ENCODE results near the gene SLC22A24.

DNA sequence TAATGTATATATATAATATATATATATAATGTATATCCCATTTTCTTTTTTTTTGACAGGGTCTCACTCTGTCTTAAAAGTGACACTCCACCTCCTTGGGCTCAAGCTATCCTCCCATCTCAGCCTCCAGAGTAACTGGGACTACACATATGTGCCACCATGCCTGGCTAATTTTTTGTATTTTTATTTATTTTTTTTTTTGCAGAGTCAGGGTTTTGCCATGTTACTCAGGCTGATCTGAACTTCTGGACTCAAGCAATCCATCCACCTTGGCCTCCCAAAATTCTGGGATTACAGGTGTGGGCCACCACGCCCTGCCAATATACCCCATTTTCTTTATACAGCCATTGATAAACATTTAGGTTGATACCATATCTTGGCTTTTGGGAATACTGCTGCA, 33.9 kb upstream of the SLC22A24 start:
- TF ChIP-seq, protein P1, sequence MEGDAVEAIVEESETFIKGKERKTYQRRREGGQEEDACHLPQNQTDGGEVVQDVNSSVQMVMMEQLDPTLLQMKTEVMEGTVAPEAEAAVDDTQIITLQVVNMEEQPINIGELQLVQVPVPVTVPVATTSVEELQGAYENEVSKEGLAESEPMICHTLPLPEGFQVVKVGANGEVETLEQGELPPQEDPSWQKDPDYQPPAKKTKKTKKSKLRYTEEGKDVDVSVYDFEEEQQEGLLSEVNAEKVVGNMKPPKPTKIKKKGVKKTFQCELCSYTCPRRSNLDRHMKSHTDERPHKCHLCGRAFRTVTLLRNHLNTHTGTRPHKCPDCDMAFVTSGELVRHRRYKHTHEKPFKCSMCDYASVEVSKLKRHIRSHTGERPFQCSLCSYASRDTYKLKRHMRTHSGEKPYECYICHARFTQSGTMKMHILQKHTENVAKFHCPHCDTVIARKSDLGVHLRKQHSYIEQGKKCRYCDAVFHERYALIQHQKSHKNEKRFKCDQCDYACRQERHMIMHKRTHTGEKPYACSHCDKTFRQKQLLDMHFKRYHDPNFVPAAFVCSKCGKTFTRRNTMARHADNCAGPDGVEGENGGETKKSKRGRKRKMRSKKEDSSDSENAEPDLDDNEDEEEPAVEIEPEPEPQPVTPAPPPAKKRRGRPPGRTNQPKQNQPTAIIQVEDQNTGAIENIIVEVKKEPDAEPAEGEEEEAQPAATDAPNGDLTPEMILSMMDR (IDR thresholded peaks at IDR 0.05 in 4 of 5, conservative IDR thresholded peaks at IDR 0.05 in 1 of 5), result no peak
- TF ChIP-seq POLR2A (IDR thresholded peaks at IDR 0.05), result no peak

Data from gastrocnemius medialis (tissue), 4 donors.